HG03575 (cell line): ENCODE results near the gene HSPBAP1.
"Not testable (repeated sequence)": the region's sequence is repeated elsewhere in the genome, so short reads cannot be mapped to it uniquely, and the experiment has no call there.

Source experiments
- ATAC-seq: cut with Tn5 transposase; IDR thresholded peaks from one replicate; pipeline ENCODE4 v1.9.1; 2021; ENCODE audit not compliant: unreplicated experiment, insufficient number of reproducible peaks, low FRiP score; ENCODE audit errors: extremely low read depth

The HSPBAP1 gene

DNA sequence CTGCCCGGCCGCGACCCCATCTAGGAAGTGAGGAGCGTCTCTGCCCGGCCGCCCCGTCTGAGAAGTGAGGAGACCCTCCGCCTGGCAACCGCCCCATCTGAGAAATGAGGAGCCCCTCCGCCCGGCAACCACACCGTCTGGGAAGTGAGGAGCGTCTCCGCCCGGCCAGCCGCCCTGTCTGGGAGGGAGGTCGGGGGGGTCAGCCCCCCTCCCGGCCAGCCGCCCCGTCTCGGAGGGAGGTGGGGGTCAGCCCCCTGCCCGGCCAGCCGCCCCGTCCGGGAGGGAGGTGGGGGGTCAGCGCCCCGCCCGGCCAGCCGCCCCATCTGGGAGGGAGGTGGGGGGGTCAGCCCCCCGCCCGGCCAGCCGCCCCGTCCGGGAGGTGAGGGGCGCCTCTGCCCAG, 46.3 kb downstream of the HSPBAP1 start:
- not testable (repeated sequence) for ATAC-seq

GRCh38 chr3:122745369-122746021, 48.1 kb downstream of the HSPBAP1 start:
- no peak for ATAC-seq

DNA sequence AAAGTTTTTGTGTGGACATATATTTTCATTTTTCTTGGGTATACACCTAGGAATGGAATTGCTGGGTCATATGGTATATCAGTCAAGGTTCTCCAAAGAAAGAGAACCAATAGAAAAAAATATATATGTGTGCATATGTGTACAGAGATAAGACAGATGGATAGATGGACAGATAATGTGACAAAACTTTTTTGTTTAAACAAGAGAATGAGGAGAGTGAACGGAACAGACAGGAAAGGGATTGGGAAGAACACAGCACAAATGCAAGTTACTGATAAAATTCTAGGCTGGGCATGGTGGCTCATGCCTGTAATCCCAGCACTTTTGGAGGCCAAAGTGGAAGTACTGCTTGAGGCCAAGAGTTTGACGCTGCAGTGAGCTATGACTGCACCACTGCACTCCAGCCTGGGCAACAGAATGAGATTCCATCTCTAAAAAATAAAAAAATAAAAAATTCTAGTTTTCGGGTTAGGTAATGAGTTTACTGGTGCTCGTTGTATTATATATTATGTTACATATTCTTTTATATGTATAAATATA, 50.0 kb downstream of the HSPBAP1 start:
- no peak for ATAC-seq

DNA sequence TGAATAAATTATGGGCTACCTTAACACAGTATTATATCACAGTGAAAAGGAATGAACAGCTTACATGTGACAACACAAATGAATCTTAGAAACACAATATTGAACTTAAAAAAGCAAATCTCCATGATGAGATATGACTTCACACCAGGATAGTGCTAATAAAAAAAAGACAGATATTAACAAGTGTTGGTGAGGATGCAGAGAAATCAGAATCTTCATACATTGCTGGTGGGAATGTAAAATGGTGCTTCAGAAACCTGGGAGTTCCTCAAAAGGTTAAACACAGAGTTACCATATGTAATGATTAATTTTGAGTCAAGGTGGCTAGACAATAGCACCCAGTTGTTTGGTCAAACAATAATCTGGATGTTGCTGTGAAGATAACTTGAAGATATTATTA, 51.4 kb downstream of the HSPBAP1 start:
- ATAC-seq = no peak

DNA sequence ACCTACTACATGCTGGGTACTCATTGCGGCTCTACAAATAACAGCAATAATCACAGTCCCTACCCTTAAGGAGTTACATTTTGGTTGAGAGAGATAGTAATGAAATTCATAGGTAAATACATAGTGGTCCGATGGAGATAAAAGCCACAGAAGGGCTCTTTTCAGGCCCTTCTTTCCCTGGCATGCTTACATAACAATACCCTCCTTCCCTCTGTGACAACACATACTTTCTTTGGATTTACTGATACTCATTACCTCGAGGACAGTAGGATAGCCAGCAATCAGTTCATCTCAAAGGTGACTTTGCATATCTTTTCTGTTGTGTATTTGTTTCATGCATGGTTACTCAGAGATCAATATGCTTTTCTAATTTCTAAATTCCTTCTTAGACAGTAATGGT, 54.5 kb downstream of the HSPBAP1 start:
- no peak for ATAC-seq

- ATAC-seq = not testable (repeated sequence)
Observed at GRCh38 chr3:122732682-122733525, 60.7 kb downstream of the HSPBAP1 start.

DNA sequence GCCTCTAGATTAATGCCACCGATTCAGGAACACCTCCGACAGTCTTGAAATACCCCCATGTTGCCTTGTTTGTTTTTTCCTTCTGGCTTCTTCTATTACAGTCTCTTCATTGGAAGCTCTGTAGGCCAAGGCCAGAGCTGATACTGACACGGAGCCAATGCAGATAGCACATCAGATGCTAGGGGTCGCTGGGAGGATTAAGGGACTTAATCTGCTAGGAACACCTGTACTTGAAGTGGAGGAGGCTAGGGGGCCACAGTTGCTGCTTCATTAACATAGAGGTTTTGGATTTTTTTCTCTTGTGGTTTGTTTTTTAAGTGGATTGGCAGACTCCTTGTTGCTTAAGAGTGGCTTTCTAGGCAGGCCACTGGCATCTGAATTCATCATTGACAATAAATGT, 63.4 kb downstream of the HSPBAP1 start:
- no peak for ATAC-seq

GRCh38 chr3:122728756-122729514, 64.7 kb downstream of the HSPBAP1 start:
- ATAC-seq = no peak

DNA sequence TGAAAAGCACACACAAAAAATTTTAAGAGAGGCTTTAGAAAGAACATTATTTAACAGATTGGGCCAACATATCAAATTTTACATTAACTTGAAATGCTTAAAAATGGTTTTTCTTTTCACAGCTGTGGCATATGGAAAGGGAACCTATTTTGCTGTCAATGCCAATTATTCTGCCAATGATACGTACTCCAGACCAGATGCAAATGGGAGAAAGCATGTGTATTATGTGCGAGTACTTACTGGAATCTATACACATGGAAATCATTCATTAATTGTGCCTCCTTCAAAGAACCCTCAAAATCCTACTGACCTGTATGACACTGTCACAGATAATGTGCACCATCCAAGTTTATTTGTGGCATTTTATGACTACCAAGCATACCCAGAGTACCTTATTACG, 65.4 kb downstream of the HSPBAP1 start:
- no peak for ATAC-seq

GRCh38 chr3:122727766-122728165, 65.9 kb downstream of the HSPBAP1 start:
- no peak for ATAC-seq

DNA sequence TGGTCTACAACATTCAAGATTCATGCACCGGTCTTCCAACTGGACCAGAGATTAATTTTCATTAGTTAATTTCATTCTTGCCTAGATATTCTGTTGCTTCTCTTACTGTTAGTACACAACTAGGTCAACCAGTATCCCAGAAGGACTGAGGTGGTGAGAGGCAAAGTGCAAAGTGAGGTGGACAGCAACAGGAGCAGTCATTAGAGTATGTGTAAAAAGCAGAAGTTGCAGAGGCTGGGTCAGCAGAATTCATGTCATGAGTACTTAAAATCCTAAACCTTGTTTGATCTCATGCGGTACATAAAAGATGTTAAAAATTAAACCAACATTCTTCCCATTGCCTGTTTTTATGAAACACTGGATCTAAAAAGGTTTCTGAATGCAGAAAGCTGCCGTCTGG, 66.3 kb downstream of the HSPBAP1 start:
- ATAC-seq = no peak

GRCh38 chr3:122725106-122725505, 68.5 kb downstream of the HSPBAP1 start:
- no peak for ATAC-seq

GRCh38 chr3:122719273-122719921, 74.2 kb downstream of the HSPBAP1 start:
- no peak for ATAC-seq

GRCh38 chr3:122716667-122717066, 77.0 kb downstream of the HSPBAP1 start:
- ATAC-seq = no peak

GRCh38 chr3:122714273-122714672, 79.4 kb downstream of the HSPBAP1 start:
- ATAC-seq = no peak

DNA sequence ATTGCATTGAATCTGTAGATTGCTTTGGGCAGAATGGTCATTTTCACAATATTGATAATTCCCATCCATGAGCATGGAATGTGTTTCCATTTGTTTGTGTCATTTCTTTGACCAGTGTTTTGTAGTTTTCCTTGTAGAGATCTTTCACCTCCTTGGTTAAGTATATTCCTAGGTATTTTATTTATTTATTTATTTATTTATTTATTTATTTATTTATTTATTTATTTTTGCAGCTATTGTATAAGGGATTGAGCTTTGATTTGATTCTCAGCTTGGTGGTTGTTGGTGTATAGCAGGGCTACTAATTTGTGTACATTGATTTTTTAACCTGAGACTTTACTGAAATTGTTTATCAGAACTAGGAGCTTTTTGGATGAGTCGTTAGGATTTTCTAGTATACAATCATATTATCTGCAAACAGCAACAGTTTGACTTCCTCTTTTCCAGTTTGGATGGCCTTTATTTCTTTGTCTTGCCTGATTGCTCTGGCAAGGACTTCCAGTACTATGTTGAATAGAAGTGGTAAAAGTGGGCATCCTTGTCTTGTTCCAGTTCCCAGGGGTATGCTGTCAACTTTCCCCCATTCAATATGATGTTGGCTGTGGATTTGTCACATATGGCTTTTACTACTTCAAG, 82.9 kb downstream of the HSPBAP1 start:
- ATAC-seq = not testable (repeated sequence)

- ATAC-seq = no peak
Observed at GRCh38 chr3:122705379-122705778, 88.3 kb downstream of the HSPBAP1 start.

DNA sequence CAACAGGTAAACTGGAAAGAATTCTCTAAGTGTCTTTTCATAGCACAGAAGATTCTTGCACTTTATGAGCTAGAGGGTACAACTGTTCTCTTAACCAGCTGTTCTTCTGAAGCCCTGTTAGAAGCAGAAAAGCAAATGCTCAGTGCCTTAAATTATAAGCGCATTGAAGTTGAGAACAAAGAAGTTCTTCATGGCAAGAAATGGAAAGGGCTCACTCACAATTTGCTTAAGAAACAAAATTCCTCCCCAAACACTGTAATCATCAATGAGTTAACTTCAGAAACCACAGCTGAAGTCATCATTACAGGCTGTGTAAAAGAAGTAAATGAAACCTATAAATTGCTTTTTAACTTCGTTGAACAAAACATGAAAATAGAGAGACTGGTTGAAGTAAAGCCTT, 93.4 kb downstream of the HSPBAP1 start:
- no peak for ATAC-seq
